Measurements from ENCODE around the gene STK33.

DNA sequence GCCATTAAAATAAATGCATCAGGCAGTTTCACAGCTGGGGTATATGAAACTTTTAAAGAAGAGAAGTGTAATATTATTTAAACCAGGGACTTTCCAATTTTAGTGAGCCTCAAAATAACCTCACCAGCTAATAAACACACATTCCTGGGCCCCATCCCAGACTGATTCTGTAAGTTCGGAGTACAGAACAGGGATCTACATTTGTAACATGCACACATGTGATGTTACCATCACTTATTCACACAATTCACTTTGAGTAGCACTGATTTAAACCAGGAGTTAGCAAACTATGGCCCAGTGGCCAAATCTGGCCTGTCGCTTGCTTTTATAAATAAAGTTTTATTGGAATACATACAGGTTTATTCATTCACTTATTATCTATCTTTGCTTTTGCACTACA lies 62.0 kb downstream of the STK33 start:
- TF ChIP-seq, protein P1, sequence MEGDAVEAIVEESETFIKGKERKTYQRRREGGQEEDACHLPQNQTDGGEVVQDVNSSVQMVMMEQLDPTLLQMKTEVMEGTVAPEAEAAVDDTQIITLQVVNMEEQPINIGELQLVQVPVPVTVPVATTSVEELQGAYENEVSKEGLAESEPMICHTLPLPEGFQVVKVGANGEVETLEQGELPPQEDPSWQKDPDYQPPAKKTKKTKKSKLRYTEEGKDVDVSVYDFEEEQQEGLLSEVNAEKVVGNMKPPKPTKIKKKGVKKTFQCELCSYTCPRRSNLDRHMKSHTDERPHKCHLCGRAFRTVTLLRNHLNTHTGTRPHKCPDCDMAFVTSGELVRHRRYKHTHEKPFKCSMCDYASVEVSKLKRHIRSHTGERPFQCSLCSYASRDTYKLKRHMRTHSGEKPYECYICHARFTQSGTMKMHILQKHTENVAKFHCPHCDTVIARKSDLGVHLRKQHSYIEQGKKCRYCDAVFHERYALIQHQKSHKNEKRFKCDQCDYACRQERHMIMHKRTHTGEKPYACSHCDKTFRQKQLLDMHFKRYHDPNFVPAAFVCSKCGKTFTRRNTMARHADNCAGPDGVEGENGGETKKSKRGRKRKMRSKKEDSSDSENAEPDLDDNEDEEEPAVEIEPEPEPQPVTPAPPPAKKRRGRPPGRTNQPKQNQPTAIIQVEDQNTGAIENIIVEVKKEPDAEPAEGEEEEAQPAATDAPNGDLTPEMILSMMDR (IDR thresholded peaks at IDR 0.05): no peak
- TF ChIP-seq POLR2AphosphoS5 (IDR thresholded peaks at IDR 0.05): no peak
- TF ChIP-seq EP300 (IDR thresholded peaks at IDR 0.05): no peak
